Skin of body (tissue), 2 donors: ENCODE data around the gene FHL5. TPM values are rescaled to one million over a fixed set of nuclear protein-coding genes. Genes with fewer than 3 reads are reported as not detected.
A peak's percentile ranks its signal among the peaks of the same experiment; 100 is the strongest.
"Not testable (repeated sequence)": the region's sequence is repeated elsewhere in the genome, so short reads cannot be mapped to it uniquely, and the experiment has no call there.

ENCODE experiments used
- DNase-seq: peaks from one replicate; lab custom pipeline; 2025; lab: John Stamatoyannopoulos, UW
- total RNA-seq: library from RNA; depleted of rRNA; stranded (reverse); fragments of >200 nt; gene quantifications from one replicate; pipeline ENCODE4 v1.2.3, GENCODE V29; 2014

Gene FHL5
- total RNA-seq = 1.5 TPM

GRCh38 chr6:96562886-96563285 lies at the start of gene FHL5:
Gene FHL5 (plus strand): TSS chr6:96563128. CDS start chr6:96603614, 40,486 bp downstream.
- no peak for DNase-seq

GRCh38 chr6:96520171-96521115 lies 42.5 kb upstream of the FHL5 start:
- no peak for DNase-seq

- DNase-seq = no peak
These were observed 41.7 kb upstream of the FHL5 start for GRCh38 chr6:96521306-96521643.

GRCh38 chr6:96521644-96522464 lies 41.1 kb upstream of the FHL5 start, which contains the start of gene UFL1:
Gene UFL1 (plus strand): TSS chr6:96521806. CDS start chr6:96521874, 68 bp downstream.
- DNase-seq = peak; percentile 92

- peak; percentile 47 for DNase-seq
These were observed 40.4 kb upstream of the FHL5 start for GRCh38 chr6:96522465-96523009.

GRCh38 chr6:96528193-96528592 lies 34.7 kb upstream of the FHL5 start:
- no peak for DNase-seq

GRCh38 chr6:96532399-96532798 lies 30.5 kb upstream of the FHL5 start:
- DNase-seq = no peak

- DNase-seq = no peak
These were observed 25.2 kb upstream of the FHL5 start for GRCh38 chr6:96537726-96538125.

GRCh38 chr6:96542702-96543101 lies 20.2 kb upstream of the FHL5 start:
- DNase-seq = no peak

- no peak for DNase-seq
These were observed 17.0 kb upstream of the FHL5 start for GRCh38 chr6:96545882-96546281.

GRCh38 chr6:96547654-96548053 lies 15.3 kb upstream of the FHL5 start:
- no peak for DNase-seq

- DNase-seq = no peak
These were observed 8.4 kb upstream of the FHL5 start for GRCh38 chr6:96554558-96554957.

- not testable (repeated sequence) for DNase-seq
These were observed 3.2 kb upstream of the FHL5 start for GRCh38 chr6:96559740-96560139.

GRCh38 chr6:96563853-96564252 lies 925 bp downstream of the FHL5 start:
- DNase-seq = no peak

GRCh38 chr6:96570053-96570452 lies 7.1 kb downstream of the FHL5 start:
- DNase-seq = no peak

GRCh38 chr6:96571551-96571950 lies 8.6 kb downstream of the FHL5 start:
- DNase-seq = no peak

GRCh38 chr6:96575359-96575758 lies 12.4 kb downstream of the FHL5 start:
- no peak for DNase-seq

GRCh38 chr6:96576221-96576620 lies 13.3 kb downstream of the FHL5 start:
- DNase-seq = no peak

- DNase-seq = no peak
These were observed 19.1 kb downstream of the FHL5 start for GRCh38 chr6:96582021-96582420.

- no peak for DNase-seq
These were observed 19.5 kb downstream of the FHL5 start for GRCh38 chr6:96582436-96582835.

- DNase-seq = no peak
These were observed 41.5 kb downstream of the FHL5 start for GRCh38 chr6:96604420-96604819.

GRCh38 chr6:96608074-96608473 lies 45.1 kb downstream of the FHL5 start:
- no peak for DNase-seq
